C4-2B (cell line): ENCODE results near the gene CAVIN1.

Experiments used
- H3K27ac ChIP-seq: fragments of 450-650 bp; 2 replicates; pipeline ENCODE4 v1.5.1; 2017
- ZFX ChIP-seq: fragments of 450-650 bp; IDR thresholded peaks from 2 replicates; pipeline ENCODE4 v1.6.1; 2017
- TF ChIP-seq, protein P1 (sequence below): fragments of 450-650 bp; conservative IDR thresholded peaks from 2 replicates; pipeline ENCODE4 v1.5.1; 2017; ENCODE audit warnings: mild to moderate bottlenecking

The CAVIN1 gene

DNA sequence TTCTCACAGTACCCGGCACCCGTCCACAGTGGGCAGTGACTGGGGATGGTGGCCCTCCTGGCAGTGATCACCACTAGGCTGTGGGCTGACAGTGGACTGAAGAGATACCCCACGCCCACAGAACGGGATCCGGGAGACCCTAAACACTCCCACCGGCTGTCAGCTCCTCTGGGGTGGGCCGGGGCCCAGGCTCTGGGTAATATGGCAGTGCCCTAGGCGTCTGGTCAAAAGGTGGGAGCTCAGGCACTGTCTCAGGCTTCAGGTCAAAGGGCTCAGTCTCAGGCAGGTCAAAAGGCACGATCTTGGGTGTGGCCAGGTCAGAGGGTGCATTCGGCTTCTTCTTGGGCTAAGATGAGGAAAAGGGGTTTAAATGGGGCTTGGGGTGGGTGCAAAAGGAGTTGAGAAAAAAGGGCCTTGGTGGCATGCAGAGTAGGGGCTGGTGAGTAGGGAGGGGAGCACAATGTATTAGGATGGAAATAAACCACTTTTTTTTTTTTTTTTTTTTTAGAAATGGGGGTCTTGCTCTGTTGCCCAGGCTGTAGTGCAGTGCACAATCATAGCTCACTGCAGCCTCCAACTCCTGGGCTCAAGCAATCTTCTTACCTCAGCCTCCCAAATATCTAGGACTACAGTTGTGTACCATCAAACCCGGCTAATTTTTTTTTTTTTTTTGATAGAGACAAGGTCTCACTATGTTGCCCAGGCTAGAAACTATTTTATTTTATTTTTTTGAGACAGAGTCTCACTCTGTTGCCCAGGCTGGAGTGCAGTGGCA lies 11.0 kb downstream of the CAVIN1 start:
- no peak overlapping the region for H3K27ac ChIP-seq
- no peak for TF ChIP-seq ZFX
- TF ChIP-seq, protein P1, sequence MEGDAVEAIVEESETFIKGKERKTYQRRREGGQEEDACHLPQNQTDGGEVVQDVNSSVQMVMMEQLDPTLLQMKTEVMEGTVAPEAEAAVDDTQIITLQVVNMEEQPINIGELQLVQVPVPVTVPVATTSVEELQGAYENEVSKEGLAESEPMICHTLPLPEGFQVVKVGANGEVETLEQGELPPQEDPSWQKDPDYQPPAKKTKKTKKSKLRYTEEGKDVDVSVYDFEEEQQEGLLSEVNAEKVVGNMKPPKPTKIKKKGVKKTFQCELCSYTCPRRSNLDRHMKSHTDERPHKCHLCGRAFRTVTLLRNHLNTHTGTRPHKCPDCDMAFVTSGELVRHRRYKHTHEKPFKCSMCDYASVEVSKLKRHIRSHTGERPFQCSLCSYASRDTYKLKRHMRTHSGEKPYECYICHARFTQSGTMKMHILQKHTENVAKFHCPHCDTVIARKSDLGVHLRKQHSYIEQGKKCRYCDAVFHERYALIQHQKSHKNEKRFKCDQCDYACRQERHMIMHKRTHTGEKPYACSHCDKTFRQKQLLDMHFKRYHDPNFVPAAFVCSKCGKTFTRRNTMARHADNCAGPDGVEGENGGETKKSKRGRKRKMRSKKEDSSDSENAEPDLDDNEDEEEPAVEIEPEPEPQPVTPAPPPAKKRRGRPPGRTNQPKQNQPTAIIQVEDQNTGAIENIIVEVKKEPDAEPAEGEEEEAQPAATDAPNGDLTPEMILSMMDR: no peak

DNA sequence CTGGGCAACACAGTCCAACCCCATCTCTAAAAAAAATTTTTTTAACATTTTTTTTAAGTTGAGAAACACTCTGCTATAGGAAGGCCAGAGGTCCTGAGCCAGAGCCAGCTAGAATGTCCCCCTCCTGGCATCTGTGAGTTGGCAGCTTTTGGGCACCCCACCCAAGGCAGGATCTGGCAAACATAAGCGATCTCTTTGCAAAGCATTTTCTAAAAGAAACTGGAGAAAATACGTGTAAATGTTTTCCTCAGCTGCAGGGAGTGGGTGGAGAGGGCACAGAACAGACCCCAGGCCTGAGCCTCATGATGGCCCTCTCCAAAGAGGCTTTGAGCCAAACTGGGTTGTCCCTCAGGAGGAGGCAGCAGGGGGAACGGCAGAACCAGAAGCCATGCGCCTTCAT lies 11.7 kb downstream of the CAVIN1 start:
- TF ChIP-seq ZFX: no peak
- TF ChIP-seq, protein P1: no peak
- H3K27ac ChIP-seq: no peak overlapping the region

DNA sequence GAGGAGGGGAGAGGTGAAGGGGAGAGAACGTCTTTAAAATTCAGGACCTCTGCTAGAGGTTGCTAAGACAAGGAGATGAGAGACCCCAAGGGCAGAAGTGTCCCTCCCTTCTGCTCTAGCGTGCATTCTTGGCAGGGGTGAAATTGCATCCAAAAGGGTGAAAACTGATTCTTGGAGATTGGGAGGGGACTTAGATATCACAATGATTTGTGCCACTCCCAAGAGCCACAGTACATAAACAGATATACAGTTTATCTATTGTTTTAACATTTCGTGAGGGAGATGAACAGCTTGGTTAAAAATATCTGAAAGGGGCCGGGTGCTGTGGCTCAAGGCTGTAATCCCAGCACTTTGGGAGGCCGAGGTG lies 12.8 kb downstream of the CAVIN1 start:
- TF ChIP-seq, protein P1: no peak
- no peak for TF ChIP-seq ZFX
- no peak overlapping the region for H3K27ac ChIP-seq

DNA sequence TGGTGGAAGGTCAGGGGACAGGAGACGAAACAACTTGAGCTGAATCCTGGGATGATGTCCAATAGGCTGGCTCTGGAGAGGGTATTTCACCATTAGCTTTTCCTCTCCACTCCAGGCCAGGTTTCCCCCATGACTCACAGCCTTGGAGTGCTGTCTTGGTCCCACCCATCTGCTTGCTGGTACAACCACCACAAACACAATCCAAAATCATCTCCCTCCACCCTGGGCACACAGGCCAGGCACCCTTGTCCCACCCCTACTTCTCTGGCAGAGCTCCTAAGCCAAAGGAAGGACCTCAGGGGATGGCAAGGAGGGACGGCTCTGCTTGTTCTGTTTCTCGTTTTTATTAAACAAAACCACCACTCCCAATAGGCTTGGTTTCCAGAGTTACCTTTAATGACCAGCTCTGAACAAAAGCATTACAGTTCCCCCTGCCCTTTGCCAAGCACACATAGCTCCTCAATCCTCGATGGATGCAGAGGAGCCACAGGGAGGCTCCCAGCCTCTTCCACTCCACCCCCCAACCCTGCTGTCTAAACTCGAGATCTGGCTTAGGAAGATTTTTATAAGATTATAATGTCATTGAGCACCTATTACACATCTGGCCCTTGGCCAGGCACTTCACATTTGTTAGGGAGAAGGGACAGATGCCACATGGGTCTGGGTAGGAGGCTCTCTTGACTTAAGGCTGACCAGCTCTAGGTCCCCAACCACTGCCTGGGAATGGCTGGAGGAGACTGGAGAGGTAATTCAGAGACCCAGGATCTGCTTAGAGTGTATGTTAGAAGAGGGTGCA lies 13.3 kb downstream of the CAVIN1 start:
- no peak for TF ChIP-seq ZFX
- TF ChIP-seq, protein P1: no peak
- H3K27ac ChIP-seq: no peak overlapping the region

DNA sequence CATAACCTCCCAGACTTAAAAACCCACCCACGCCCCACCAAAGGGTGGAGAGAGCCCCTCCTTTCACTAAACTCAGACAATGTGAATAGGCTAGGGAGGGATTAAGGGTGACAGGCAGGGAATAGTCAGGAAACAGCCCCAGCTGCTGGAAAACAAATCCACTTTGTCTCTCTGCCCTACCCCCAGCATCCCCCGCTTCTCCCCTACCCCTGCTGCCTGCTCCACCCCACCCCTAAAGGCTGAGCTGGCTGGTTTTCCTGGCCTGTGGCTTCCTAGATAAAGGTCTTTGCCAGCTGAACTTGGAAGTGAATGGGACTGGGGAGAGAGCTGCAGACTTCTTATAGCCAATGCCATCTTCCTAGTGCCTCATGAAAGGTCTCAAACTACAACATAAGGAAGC lies 15.0 kb downstream of the CAVIN1 start:
- TF ChIP-seq ZFX: no peak
- TF ChIP-seq, protein P1: no peak
- H3K27ac ChIP-seq: no peak overlapping the region

DNA sequence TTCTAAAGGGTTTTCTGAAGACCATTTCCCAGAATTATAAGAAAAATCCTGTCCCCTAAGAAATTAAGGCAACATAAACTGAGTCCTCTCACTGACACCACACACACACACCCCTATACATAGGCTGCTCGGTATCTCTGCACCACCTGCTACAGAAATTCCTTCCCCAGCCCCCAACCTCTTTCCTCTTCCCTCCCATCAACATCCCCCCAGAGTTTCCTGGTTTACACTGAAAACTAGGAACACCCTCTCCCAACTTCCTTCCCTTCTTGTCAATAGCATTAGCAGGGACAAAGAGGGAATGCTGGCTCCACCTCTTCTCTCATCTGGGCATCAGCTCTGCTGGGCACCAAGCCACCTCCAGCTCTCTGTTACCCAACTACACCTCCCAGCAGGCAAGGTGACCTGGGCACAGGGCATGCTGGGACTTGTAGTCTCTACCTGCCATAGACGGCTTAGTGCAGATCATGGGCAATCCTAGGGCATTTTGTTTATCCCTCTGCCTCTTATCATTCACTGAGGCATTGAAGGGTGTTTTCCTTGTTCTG lies 15.7 kb downstream of the CAVIN1 start:
- no peak for TF ChIP-seq ZFX
- TF ChIP-seq, protein P1: no peak
- H3K27ac ChIP-seq: no peak overlapping the region

DNA sequence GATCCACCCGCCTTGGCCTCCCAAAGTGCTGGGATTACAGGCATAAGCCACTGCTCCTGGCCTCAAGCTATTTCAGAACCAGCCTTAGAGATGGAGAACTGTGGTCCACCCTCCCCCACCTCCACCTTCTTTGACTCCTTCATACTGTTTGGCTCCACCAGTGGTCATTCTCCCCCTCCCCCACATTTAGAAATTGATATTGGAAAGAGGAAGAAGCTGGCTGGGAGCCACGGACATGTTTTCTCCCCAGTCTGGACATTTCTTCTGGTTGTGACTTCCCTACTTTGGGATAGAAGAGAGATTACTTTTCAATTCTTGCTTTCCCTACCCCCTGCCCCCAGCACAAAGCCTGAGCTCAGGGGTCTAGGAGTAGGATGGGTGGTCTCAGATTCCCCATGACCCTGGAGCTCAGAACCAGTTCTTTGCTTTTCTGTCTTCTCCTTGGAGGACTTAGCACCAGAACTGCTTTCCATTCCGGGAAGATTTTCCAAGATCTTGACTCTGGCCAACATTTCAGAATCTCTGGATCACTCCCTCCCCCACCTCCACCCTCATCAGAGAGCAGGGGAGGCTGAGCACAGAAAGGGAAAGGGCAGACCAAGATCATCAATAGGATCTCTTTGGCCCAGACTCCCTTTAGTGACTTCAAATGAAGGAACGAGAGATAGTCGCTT lies 16.3 kb downstream of the CAVIN1 start:
- H3K27ac ChIP-seq: no peak overlapping the region
- no peak for TF ChIP-seq ZFX
- TF ChIP-seq, protein P1: no peak
